Measurements from ENCODE around the gene GRIP2. TPM values are rescaled to one million over a fixed set of nuclear protein-coding genes. Genes with fewer than 3 reads are reported as not detected.

Gene GRIP2
- total RNA-seq, 3 donors from 2014 or later (not counting 1 experiment from before 2014, with no cell fraction given): not detected

DNA sequence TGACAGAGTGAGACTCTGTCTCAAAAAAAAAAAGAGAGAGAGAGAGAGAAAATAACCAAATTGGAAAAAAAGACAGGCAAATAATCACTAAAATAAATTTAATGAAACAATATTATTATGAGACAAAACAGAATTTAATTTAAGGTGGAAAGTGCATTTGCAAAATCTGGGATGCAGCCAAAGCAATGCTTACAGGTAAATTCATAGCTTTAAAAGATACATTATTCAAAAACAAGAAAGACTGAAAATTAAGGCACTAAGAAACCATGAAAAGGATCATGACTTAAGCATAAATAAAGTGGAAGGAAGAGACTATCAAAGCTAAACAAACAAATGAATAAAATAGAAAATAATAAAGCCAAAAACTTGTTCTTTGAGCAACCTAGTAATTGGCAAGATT, 37.7 kb downstream of the GRIP2 start:
- peaks cover 10 to 13% of the 10 kb centered on the region in 2 donors for H3K27me3 Mint-ChIP-seq (ENCODE audit: low read depth in 2 of 2)
- no peaks in the 10 kb centered on the region for H3K9me3 ChIP-seq (ENCODE audit: control insufficient read depth, insufficient read depth, low read length)
- H3K4me1 Mint-ChIP-seq: no peaks in the 10 kb centered on the region
- DNase-seq (no peak), ATAC-seq (no peak)
- peaks cover 23% of the 10 kb centered on the region for H3K36me3 Mint-ChIP-seq
- H3K27me3 ChIP-seq (ENCODE audit: control insufficient read depth, insufficient read depth, low read length): no peaks in the 10 kb centered on the region
- no peak overlapping the region for H3K4me3 ChIP-seq (ENCODE audit: low read length)
- no peaks in the 10 kb centered on the region for H3K4me1 ChIP-seq (ENCODE audit: control insufficient read depth, insufficient read depth, low read length)
- no peaks in the 10 kb centered on the region for H3K36me3 ChIP-seq (ENCODE audit: control insufficient read depth, insufficient read depth, low read length)
- peaks cover 5 to 9% of the 10 kb centered on the region in 2 donors for H3K9me3 Mint-ChIP-seq
- TF ChIP-seq, protein P1, sequence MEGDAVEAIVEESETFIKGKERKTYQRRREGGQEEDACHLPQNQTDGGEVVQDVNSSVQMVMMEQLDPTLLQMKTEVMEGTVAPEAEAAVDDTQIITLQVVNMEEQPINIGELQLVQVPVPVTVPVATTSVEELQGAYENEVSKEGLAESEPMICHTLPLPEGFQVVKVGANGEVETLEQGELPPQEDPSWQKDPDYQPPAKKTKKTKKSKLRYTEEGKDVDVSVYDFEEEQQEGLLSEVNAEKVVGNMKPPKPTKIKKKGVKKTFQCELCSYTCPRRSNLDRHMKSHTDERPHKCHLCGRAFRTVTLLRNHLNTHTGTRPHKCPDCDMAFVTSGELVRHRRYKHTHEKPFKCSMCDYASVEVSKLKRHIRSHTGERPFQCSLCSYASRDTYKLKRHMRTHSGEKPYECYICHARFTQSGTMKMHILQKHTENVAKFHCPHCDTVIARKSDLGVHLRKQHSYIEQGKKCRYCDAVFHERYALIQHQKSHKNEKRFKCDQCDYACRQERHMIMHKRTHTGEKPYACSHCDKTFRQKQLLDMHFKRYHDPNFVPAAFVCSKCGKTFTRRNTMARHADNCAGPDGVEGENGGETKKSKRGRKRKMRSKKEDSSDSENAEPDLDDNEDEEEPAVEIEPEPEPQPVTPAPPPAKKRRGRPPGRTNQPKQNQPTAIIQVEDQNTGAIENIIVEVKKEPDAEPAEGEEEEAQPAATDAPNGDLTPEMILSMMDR (IDR thresholded peaks at IDR 0.05): no peak
- H3K4me3 Mint-ChIP-seq: no peak overlapping the region
- H3K27ac Mint-ChIP-seq: no peak overlapping the region
- H3K27ac ChIP-seq (ENCODE audit: low read length): no peak overlapping the region
- intact Hi-C loops (cut with micrococcal nuclease): no loop called here

DNA sequence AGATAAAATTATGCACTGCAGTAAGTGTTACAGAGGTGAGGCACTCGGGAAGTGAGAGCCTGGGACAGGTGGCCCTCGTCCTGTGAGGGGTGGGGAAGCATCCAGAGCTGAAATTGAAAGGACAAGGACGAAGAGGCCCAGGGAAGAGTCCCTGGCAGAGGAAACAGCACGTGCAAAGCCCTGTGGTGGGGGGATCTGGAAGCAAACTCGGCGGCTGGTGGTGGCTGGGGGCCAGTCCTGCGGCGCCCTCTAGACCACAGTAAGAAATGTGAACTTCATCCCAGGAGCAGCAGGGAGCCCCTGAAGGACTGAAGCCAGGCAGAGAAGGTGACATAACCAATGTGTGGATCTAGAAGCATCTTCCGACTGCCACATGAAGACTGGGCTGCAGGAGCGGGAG, 42.8 kb downstream of the GRIP2 start:
- Mint-ChIP-seq H3K27me3 (ENCODE audit: low read depth in 2 of 2) (peaks cover 7% of the 10 kb centered on the region in 2 donors), H3K4me3 (no peak overlapping the region), H3K9me3 (peaks cover 0 to 5% of the 10 kb centered on the region in 2 donors), H3K36me3 (peaks cover 13% of the 10 kb centered on the region), H3K4me1 (no peaks in the 10 kb centered on the region), H3K27ac (no peak overlapping the region)
- Histone ChIP-seq H3K4me3 (ENCODE audit: low read length) (no peak overlapping the region), H3K36me3 (ENCODE audit: control insufficient read depth, insufficient read depth, low read length) (no peaks in the 10 kb centered on the region), H3K27me3 (ENCODE audit: control insufficient read depth, insufficient read depth, low read length) (no peaks in the 10 kb centered on the region), H3K9me3 (ENCODE audit: control insufficient read depth, insufficient read depth, low read length) (no peaks in the 10 kb centered on the region), H3K4me1 (ENCODE audit: control insufficient read depth, insufficient read depth, low read length) (no peaks in the 10 kb centered on the region), H3K27ac (ENCODE audit: low read length) (no peak overlapping the region)
- ATAC-seq (no peak), DNase-seq (no peak)
- intact Hi-C loops (cut with micrococcal nuclease): no loop called here
- TF ChIP-seq, protein P1 (IDR thresholded peaks at IDR 0.05): no peak
- WGBS (ENCODE audit: insufficient coverage): 82% methylated on average over 10 of the region's 10 CpGs

DNA sequence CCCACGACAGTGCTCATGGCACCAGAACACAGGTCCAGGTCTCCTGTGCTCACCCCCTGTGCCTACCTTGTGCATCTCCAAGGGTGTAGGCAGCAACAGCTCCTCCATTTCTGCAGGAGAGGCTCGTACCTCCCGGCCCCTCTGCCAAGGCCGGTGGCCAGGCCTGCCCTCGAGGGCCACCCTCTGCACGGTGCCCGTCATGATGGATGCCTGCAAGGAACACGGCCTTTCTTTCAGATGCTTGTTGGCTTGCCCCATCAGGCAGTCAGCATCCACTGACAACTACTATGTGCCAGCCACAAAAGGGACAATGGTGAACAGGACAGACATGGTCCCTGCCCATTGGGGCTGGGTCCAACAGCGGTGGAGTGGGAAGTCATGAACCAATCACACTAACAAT, 43.8 kb downstream of the GRIP2 start:
- WGBS (ENCODE audit: insufficient coverage): 92% methylated on average over 9 of the region's 9 CpGs
- intact Hi-C loops (cut with micrococcal nuclease): no loop called here
- Mint-ChIP-seq H3K27ac (no peak overlapping the region), H3K4me1 (no peaks in the 10 kb centered on the region), H3K4me3 (no peak overlapping the region), H3K36me3 (peaks cover 3% of the 10 kb centered on the region), H3K9me3 (no peaks in the 10 kb centered on the region), H3K27me3 (ENCODE audit: low read depth in 2 of 2) (peaks cover 6 to 7% of the 10 kb centered on the region in 2 donors)
- H3K4me1 ChIP-seq (ENCODE audit: control insufficient read depth, insufficient read depth, low read length): no peaks in the 10 kb centered on the region
- DNase-seq (no peak), ATAC-seq (no peak)
- H3K9me3 ChIP-seq (ENCODE audit: control insufficient read depth, insufficient read depth, low read length): no peaks in the 10 kb centered on the region
- no peak overlapping the region for H3K4me3 ChIP-seq (ENCODE audit: low read length)
- H3K27ac ChIP-seq (ENCODE audit: low read length): no peak overlapping the region
- TF ChIP-seq, protein P1 (IDR thresholded peaks at IDR 0.05): no peak
- H3K27me3 ChIP-seq (ENCODE audit: control insufficient read depth, insufficient read depth, low read length): no peaks in the 10 kb centered on the region
- no peaks in the 10 kb centered on the region for H3K36me3 ChIP-seq (ENCODE audit: control insufficient read depth, insufficient read depth, low read length)

DNA sequence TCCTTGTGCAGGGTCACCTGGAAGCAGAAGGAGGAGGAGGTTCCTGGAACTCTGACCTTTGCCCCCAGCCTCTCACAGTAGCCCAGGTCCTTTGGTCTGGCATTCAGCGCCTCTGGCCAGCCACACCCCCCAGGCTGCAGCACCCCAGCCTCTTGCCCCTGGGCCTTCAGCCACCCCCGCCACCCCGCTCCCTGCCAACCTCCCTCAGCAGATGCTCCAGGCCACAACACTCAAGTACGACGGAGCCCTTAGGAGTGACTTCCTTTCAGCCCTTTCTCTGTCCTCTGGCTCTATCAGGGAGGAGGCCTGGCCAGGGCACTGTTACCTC, 45.2 kb downstream of the GRIP2 start:
- Mint-ChIP-seq H3K9me3 (no peaks in the 10 kb centered on the region), H3K4me1 (no peaks in the 10 kb centered on the region), H3K27me3 (ENCODE audit: low read depth in 2 of 2) (peaks cover 6 to 7% of the 10 kb centered on the region in 2 donors), H3K4me3 (no peak overlapping the region), H3K36me3 (no peaks in the 10 kb centered on the region), H3K27ac (no peak overlapping the region)
- TF ChIP-seq, protein P1 (IDR thresholded peaks at IDR 0.05): no peak
- Histone ChIP-seq H3K27me3 (ENCODE audit: control insufficient read depth, insufficient read depth, low read length) (no peaks in the 10 kb centered on the region), H3K4me3 (ENCODE audit: low read length) (no peak overlapping the region), H3K27ac (ENCODE audit: low read length) (no peak overlapping the region), H3K4me1 (ENCODE audit: control insufficient read depth, insufficient read depth, low read length) (no peaks in the 10 kb centered on the region), H3K36me3 (ENCODE audit: control insufficient read depth, insufficient read depth, low read length) (no peaks in the 10 kb centered on the region), H3K9me3 (ENCODE audit: control insufficient read depth, insufficient read depth, low read length) (no peaks in the 10 kb centered on the region)
- intact Hi-C loops (cut with micrococcal nuclease): no loop called here
- ATAC-seq (no peak), DNase-seq (no peak)
- 94% methylated on average over 5 of the region's 5 CpGs for WGBS (ENCODE audit: insufficient coverage)

Measured in natural killer cell (primary cell).